Measurements from ENCODE around the gene DMD. TPM values are rescaled to one million over a fixed set of nuclear protein-coding genes. Genes with fewer than 3 reads are reported as not detected.

The DMD gene
- total RNA-seq, 3 donors from 2014 or later: 11.2 to 140 (median 12.6) TPM

DNA sequence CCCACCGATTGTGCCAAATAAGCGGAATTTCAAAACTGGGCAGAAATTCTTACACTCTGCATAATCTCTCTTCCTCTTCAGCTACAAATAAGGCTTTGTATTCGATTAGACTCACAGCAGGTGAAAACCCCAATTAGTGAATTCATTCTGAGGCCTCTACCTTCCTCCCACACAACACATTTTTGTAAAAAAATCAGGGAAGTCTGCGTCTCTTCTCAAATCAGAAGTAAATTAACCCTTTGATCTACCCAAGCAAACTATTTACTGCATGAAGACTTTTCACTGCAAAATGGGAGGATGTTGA is 1938.9 kb downstream of the DMD start:
- DNase-seq (no peak), ATAC-seq (no peak)
- Histone ChIP-seq H3K36me3 (ENCODE audit: low read depth) (no peaks in the 10 kb centered on the region), H3K4me1 (ENCODE audit: low read depth) (no peaks in the 10 kb centered on the region), H3K4me3 (no peak overlapping the region), H3K9me3 (no peaks in the 10 kb centered on the region)
- intact Hi-C loops (cut with DNase I, micrococcal nuclease): no loop called here
- TF ChIP-seq, protein P1, sequence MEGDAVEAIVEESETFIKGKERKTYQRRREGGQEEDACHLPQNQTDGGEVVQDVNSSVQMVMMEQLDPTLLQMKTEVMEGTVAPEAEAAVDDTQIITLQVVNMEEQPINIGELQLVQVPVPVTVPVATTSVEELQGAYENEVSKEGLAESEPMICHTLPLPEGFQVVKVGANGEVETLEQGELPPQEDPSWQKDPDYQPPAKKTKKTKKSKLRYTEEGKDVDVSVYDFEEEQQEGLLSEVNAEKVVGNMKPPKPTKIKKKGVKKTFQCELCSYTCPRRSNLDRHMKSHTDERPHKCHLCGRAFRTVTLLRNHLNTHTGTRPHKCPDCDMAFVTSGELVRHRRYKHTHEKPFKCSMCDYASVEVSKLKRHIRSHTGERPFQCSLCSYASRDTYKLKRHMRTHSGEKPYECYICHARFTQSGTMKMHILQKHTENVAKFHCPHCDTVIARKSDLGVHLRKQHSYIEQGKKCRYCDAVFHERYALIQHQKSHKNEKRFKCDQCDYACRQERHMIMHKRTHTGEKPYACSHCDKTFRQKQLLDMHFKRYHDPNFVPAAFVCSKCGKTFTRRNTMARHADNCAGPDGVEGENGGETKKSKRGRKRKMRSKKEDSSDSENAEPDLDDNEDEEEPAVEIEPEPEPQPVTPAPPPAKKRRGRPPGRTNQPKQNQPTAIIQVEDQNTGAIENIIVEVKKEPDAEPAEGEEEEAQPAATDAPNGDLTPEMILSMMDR (IDR thresholded peaks at IDR 0.05): no peak

DNA sequence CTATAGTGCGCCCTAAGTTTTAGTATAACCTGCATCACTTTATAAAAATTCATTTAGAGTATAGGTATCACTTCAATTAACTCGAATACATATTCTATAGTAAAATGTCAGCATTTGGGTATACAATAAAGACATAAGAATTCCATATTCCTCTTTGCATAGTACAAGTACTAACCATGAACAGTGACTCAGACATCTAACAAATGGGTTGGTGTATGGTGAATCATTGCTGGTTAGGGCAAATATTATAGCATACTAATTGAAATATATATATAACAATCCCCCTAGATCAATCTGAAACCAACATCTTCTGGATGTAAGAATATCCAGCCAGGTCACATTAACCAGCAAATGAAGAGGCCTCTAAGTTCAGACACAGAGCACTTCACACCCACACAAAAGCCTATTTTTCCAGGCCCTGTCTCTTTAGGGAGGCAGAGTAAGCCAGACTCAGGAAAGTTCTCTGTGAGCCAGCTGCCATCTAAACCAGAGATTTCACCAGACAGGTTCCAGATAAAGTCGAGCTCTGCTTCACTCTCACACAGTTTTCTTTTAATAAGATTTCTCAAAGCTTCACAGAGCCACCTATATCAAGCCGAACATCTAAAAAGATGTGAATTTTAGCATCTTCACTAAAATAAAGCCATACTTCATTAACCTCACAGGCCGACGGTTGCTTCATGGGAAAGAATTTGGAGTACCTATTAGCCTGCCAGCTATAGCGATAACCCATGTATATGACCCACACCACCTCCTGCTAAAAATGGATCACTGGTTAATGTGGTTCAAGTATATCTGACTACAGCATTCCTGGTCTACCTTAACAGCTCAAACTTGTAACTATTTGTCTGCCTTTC is 1939.5 kb downstream of the DMD start:
- Histone ChIP-seq H3K36me3 (ENCODE audit: low read depth) (no peaks in the 10 kb centered on the region), H3K4me3 (no peak overlapping the region), H3K4me1 (ENCODE audit: low read depth) (no peaks in the 10 kb centered on the region), H3K9me3 (no peaks in the 10 kb centered on the region)
- TF ChIP-seq, protein P1 (IDR thresholded peaks at IDR 0.05): no peak
- intact Hi-C loops (cut with DNase I, micrococcal nuclease): no loop called here
- DNase-seq (no peak), ATAC-seq (no peak)

DNA sequence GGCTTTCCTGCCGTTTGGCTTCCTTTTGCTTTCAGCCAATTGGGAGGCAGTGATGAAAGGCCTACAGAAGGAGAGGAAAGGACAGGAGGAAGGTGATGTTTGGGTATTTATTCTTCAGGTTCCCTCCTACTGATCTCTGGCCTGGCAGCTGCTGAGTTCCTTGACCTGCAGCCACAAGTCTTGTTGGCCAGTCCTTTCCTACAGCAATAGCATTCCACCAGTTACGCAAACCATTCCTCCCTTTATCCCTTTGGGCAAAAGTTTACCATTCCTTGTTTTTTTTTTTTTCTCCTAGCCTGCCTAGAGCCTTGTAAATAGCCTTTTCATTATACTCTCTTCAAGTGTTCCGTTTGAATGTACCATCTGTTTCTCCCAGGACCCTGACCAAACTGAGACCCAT is 1941.4 kb downstream of the DMD start:
- ATAC-seq: no peak
- no peaks in the 10 kb centered on the region for H3K4me1 ChIP-seq (ENCODE audit: low read depth)
- DNase-seq: no peak
- no peak overlapping the region for H3K4me3 ChIP-seq
- intact Hi-C loops (cut with DNase I, micrococcal nuclease): no loop called here
- TF ChIP-seq, protein P1 (IDR thresholded peaks at IDR 0.05): no peak
- no peaks in the 10 kb centered on the region for H3K36me3 ChIP-seq (ENCODE audit: low read depth)
- H3K9me3 ChIP-seq: no peaks in the 10 kb centered on the region

DNA sequence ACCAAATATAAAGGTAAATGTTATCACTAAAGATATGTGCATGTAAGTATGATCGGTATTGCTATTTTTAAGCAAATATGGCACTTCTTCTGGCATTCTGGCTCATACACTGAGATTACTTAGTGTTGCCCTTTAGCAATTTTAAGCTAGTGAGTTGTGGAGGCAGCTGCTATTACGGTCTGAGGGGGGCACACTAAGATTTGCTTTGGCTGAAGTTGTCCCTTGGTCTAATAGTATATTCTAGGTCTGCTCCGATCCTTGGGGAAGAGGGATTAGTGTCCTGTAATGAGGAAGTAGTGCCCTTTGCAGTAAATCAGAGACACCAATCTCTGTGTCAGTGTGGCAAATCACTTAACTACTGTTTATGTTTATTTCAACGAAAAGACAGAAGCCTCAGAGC is 1943.0 kb downstream of the DMD start:
- intact Hi-C loops (cut with DNase I, micrococcal nuclease): no loop called here
- no peak for ATAC-seq
- H3K4me3 ChIP-seq: no peak overlapping the region
- H3K9me3 ChIP-seq: no peaks in the 10 kb centered on the region
- DNase-seq: no peak
- no peaks in the 10 kb centered on the region for H3K36me3 ChIP-seq (ENCODE audit: low read depth)
- TF ChIP-seq, protein P1 (IDR thresholded peaks at IDR 0.05): no peak
- no peaks in the 10 kb centered on the region for H3K4me1 ChIP-seq (ENCODE audit: low read depth)

DNA sequence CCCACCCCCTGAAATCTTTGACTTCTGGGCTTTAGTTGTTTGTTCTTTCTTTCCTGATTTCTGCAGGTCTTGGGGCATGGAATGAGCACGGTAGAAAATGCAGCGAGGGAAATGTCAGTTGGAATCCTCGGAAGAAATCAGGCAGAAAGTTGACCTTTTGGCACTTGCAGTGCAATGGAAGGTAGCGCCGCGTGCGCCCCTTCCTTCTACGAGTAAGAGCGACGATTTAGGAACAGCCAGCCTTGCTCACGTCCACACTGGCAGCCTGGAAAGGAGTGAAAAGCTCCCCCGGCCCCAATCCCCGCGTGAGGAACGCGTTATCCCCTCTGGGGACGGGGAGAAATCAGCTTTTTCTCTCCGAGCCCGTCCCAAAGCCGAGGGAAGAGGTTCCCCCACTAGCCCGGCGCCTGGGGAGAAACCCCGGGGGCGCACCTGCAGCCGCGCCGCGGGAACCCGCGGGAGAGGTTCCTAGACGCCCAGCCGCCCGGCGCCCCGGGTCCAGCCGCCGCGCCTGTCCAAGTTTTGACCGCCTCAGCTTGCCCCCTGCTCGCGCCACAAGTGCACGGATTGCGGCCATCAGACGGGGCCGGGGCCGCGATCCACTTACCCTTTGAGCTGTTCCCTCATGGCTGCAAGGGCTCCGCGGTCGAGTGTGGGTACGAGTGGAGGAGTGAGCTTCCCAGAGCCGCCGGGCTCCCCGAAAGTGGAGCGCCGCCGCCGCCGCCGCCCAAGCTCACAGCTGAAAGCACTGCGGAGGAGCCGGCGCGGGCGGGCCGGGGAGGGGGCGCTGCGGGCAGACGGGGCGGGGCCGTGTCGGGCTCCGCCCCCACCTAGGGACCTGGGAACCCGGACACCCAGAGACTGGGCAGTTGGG is 1944.9 kb downstream of the DMD start:
- TF ChIP-seq, protein P1 (IDR thresholded peaks at IDR 0.05): no peak
- DNase-seq (peak; percentile 60 to 78 (median 70)), ATAC-seq (peak; percentile 95)
- peak overlapping the region; percentile 28 for H3K4me3 ChIP-seq
- H3K9me3 ChIP-seq: no peaks in the 10 kb centered on the region
- no peaks in the 10 kb centered on the region for H3K4me1 ChIP-seq (ENCODE audit: low read depth)
- intact Hi-C loops (cut with DNase I, micrococcal nuclease): no loop called here
- H3K36me3 ChIP-seq (ENCODE audit: low read depth): no peaks in the 10 kb centered on the region
